ENCODE results near the gene CNNM4.

CNNM4 gene

DNA sequence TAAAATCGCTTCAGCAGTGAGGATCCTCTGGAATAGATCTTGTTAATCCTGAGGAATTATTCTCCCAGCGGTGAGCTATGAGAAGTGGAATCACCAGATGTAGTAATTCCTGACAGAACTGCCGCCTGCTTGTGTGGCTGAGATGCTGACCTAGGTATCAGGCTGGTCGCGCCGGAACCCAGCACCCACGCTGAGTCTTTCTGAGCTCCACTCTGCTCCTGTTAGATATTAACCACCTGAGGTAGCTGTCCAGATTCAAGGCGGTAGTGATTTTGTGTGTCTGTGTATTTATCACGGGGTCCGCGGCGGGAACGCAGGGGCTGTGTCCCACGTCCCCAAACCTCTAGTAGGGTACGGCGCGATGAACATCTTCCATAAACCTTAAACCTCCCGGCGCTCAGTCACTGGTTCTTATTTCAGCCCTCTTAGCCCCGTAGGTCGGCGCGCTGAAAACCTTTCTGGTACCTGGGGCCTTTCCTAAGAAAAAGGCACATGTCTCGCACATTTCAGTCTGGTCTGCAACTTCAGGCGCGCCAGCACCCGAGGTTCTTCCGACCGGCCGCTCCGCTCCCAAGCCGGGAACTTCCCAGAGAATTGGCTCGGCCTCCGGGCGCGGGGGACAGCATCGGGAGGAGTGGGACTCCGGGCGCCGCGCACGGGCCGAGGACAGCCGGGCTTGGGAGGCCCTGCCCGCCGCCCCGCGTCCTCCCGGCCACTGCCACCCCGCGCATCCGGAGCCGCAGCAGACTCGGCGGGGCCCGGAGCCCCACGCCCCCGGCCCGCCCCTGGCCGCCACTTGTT is 54.8 kb downstream of the CNNM4 start:
- peak; percentile 22 for DNase-seq

GRCh38 chr2:96816127-96816835 is 55.6 kb downstream of the CNNM4 start, which contains the start of gene CNNM3:
CNNM3 (plus strand) TSS chr2:96816268; CDS start chr2:96816278, 10 bp downstream.
- peak; percentile 97 for DNase-seq

GRCh38 chr2:96816836-96817702 is 56.4 kb downstream of the CNNM4 start:
- no peak for DNase-seq

- DNase-seq = no peak
These were observed 57.2 kb downstream of the CNNM4 start for GRCh38 chr2:96817882-96818281.

DNA sequence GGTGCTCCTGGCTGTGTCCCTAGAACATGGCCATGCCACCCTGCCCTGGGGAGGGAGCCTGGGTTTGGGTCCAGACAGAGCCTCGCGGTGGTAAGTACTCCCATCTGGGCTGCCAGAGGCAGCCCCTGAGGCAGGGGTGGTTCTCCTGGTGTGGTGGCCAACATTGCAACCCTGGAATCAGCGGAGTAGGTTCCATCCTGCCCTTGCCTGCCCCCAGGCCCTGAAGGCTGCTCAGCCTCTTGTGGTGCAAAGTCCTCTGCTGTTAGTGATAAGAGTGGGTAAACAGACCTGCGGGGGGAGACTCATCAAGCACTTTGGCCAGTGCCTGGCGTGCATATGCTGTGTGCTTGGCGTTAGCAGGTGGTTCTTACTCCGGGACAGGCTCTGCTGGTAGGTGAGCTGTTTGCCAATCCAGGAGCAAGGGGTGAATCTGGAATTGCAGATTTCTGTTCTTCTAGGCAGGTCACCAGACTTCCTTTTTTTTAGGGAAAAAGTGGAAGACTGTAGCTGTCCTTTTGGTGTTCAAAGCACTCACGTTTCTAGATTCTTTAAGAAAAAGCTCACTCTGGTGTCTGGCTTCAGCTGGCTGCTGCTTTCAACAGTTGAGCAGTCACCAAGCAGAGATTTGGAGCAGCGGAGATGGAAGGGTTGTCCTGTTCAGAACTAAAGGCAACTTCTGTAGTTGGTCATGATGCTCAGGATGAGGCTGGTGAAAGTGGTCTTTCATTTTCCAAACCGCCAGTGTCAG is 58.6 kb downstream of the CNNM4 start:
- DNase-seq = no peak

GRCh38 chr2:96819876-96820511 is 59.3 kb downstream of the CNNM4 start:
- DNase-seq = no peak

GRCh38 chr2:96821113-96821675 is 60.5 kb downstream of the CNNM4 start:
- DNase-seq = no peak

DNA sequence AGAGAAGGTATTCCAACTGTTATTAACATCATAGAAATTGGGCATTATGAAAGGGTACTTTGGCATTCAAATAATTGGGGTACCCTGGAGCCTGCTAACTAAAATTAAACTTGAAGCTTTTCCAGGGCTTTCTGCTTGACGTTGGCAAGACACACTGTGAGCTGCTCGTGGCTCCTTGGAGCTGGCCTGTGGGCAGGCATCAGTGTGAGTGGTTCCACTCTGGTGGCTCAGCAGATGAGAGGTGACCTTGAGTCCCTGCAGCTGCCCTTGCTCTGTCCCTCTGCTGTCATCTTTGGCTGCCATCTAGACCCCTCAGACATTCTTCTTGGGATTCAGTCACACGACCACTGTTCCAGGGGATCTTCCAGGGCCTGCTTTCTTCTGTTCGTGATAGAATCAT is 62.1 kb downstream of the CNNM4 start:
- no peak for DNase-seq

DNA sequence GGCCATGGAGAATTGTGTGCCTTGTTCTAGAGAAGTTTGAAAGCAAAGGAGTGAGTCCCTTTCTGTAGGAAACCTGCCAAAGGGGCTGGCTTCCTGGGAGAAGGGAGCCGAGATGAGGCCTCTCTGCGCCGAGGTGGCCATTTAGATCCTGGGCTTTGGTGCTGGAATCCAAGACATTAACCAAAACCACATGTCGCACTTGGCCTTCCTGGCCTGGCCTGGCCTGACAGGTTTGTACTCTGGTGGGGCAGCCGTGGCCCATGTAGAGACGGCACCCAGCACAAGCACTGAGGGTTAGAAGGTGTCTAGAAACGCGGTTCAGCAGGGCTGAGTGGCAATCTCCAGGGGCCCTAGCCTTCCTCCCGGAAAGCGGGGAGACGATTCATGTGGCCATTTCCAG is 62.5 kb downstream of the CNNM4 start:
- no peak for DNase-seq

DNA sequence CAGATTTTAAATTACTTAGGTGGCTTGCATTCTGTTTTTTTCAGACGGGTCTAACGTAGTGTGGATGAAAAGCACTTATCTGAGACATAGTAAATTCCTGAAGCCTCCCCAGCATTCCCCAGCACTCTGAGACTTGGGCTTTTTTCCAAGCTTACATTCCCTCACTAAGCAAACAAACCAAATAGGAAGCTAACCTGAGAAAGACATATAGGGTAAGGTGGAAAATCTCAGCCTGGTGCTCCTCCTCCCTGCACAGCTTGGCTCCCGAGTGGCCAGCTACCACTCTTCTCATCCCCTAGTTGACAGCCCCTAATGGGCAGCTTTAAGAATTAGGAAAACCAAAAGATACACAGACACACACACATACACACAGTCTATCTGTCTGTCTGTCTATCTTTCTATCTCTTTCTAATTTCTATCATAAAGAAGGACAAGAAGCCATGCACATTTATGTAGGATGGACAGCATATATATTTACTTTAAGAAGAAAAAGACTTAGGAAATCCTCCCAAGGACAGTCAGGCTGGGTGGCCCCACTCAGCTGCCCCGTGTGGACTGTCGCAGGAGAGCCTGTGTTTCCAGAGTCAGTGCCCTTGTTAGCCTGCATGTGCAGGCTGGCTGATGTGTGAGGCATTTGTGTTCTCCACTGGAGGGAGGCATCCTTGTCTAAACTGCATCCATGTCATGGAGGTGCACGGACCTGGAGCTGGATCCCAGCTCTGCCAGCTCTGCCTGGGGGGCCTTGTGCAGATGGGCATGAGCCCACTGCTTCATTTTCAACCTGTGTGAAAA is 63.6 kb downstream of the CNNM4 start:
- DNase-seq = no peak

DNA sequence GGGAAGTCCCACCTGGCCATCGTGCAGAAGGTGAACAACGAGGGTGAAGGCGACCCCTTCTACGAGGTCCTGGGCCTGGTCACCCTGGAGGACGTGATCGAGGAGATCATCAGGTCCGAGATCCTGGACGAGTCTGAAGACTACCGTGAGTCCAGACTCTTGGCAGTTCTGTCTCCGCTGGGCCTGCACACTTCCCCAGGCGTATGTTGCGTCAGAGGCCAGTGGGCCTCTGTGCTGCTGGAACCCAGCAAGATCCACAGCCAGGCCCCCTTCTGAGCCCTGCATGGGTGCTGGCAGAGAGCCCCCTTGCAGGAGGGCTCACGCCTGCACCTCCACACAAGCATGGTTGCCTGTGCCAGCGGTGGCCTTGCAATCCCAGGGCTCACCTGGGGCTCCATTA is 64.4 kb downstream of the CNNM4 start:
- DNase-seq = no peak

DNA sequence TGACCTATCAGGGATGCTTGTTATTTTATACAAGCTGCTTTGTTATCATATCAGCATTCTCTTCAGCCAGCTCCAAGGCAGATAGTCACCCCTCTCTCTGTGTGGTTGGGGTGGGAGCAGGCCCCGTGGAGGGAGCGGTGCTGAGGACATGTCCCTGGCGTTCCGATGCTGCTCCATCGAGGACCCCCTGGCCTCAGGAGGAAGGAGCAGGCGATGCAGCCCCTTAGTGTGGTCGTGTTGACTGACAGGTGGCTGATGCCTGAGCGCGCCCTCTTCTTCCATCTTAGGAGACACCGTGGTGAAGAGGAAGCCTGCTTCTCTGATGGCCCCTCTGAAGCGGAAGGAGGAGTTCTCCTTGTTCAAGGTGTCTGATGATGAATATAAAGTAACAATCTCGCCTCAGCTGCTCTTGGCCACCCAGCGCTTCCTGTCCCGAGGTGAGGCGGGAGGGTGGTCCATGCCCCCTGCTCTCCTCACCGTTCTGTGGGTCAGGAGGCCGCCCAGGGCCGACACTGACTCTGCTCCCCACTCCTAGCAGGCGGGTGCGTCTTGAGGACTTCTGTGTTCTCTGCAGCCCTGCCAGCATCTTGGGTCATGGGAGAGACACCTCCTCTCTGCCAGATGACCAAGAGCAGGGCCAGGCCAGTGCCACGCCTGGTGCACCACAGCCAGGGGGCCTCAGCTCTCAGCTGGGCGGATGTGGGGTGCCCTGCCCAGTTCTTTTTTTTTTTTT is 66.0 kb downstream of the CNNM4 start:
- DNase-seq = no peak

DNA sequence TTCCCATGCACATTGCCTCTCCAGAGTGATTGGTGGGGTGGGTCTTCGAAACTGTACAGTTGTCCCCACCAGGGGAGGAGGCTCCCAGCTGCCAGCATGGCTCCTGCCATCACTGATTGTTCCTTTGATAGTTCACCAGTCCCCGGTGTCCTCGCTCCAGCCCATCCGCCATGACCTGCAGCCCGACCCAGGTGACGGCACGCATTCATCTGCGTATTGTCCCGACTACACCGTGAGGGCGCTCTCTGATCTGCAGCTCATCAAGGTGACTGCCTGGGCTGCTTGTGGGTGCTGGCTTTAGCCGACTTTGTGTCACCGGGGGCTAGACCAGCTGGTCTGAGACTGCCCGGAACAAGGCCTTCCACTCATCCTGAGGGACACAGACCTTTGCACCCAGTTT is 67.7 kb downstream of the CNNM4 start:
- DNase-seq = no peak

DNA sequence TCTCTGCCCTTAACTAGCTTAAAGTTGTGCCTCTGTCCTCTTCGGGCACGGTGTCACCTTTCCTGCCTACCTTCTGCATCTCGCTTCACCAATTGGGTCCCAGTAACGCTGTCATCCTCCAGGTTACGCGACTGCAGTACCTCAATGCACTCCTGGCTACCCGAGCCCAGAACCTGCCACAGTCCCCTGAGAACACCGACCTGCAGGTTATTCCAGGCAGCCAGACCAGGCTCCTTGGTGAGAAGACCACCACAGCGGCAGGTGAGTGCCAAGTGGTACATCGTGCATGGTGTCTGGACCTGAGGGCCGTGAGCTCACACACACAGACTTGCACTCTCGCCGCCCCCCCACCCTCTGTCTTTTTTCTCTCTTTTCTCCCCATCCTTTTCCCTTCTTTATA is 68.2 kb downstream of the CNNM4 start:
- no peak for DNase-seq

DNA sequence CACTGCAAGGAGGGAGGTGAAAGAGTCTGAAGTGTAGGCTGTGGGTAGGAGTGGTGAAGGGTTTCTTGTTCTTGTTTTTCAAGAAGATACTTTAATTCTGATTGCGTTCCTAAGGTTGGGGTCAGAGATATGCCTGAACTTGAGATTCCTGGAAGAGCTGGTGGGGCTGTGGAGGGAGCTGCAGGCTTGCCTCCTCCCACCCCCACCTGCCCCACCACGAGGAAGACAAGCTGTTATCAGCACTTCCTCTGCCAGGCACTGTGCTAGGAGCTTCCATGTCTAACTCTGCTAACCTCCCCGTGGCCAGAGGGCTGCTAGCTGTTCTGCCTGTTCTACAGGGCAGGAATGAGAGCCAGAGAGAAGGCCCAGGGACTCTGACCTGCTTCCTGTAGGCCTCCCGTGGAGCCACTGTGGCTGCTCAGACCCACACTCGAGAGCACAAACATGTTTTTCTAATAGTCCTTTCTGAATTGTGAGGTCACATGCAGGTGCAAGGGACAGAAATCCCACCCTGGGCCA is 69.4 kb downstream of the CNNM4 start:
- no peak for DNase-seq

DNA sequence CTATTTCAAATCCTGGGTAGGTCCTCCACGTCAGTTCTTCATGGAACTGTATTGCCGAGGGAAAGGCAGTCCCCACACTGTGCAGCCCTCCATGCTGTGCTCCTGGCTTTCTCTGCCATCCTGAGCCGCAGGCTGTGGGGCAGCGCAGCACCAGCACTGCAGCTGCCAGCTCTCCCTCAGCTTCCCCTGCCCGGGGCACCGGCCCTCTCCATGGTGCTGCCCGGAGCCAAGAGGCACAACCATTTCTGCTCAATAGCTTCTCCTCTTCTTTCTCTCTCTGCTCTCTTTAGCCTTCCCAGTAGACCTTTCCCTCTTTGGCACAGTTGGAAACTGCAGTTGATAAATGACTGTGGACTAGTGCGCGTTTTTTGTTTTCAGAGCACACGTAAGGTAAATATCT is 71.0 kb downstream of the CNNM4 start:
- DNase-seq = no peak

DNA sequence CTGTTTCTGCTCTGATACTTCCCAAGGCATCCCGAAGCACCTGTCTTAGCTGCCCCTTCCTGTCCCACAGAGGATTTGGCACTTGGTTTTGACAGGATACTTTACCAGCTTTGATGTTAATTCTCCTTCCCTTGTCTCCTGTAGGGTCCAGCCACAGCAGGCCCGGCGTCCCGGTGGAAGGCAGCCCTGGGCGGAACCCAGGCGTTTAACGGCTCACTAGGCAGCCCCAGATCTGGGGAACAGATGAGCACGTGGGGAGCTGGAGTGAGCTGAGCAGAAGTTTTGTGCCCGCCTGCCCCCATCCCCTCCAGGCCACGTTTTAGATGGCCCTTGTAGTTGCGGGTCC is 71.7 kb downstream of the CNNM4 start:
- DNase-seq = no peak

DNA sequence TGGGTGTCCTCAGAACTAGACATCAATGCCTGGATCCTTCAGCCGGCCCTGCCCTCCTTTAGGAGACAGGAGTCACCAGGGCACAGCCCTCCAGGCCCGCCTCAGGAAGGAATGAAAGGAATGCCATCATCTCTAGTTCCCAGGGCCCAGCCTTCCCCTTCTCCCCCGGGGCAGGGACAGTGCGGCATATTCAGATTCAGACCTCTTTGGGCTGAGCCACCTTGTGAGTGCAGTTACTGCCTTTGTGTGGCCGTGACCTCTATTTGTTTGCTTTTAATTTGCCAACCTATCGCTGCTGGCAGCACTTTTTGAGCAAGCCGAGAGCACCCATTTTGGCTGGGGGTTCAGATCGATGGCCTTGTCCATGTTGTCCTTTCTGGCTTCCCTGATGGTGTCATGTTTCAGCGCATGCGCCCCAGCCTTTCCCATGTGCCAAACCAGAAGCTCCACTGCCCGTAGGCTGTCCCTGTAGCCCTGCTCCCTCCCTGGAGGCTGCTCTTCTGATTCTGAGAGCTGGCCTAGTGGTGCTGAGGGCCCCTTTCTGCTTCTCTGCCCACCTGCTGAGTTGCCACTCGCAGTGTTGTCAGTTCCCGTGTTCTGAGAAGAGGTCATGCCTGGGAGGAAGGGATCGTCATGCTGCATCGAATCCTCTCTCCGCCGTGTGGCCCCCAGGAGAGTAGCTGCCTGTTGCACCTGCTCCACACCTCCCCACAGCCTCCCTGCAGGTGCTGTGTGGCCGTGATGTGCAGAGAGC is 72.2 kb downstream of the CNNM4 start:
- DNase-seq = no peak

GRCh38 chr2:96835830-96836229 is 75.1 kb downstream of the CNNM4 start:
- no peak for DNase-seq

Data from activated CD4-positive, alpha-beta T cell treated with anti-CD3 and anti-CD28 coated beads, Interleukin-2, amount 50 U/mL, for 16 hours (primary cell).